Tibial nerve (tissue), 3 donors: ENCODE data around the gene NRCAM.

Experiments
- CTCF ChIP-seq, 5 experiments: fragments of 200-600 bp in 3 of 5; fragments of 450-650 bp in 2 of 5; sonication (generic) in 3 of 5; IDR thresholded peaks; one replicate each; pipeline ENCODE4 v1.5.1; 2016 to 2019; ENCODE audit warnings: antibody characterized with exemption in 5 of 5, mild to moderate bottlenecking in 3 of 5, moderate library complexity in 2 of 5
- POLR2A ChIP-seq, 2 donors: fragments of 450-650 bp; IDR thresholded peaks; one replicate each; pipeline ENCODE4 v1.6.1; 2017; ENCODE audit warnings: antibody characterized with exemption in 2 of 2, mild to moderate bottlenecking in 2 of 2, moderate library complexity in 2 of 2

- TF ChIP-seq CTCF (IDR thresholded peaks at IDR 0.05) (no peak), POLR2A (IDR thresholded peaks at IDR 0.05) (no peak)
Observed at GRCh38 chr7:108128514-108128913, 327.7 kb downstream of the NRCAM start.
